OCI-LY3 (cell line): Measurements from ENCODE around the gene CADPS2.

Experiments
- EZH2phosphoT487 ChIP-seq: fragments of 200-600 bp; shearing (Covaris generic); IDR thresholded peaks from 2 replicates; pipeline ENCODE4 v1.6.1; 2018; ENCODE audit warnings: antibody characterized with exemption, mixed run types, low read depth
- TF ChIP-seq, protein P1 (sequence below): fragments of 200-600, 300-600 bp; sonication (generic); IDR thresholded peaks from 2 replicates; pipeline ENCODE4 v1.5.1; 2014; ENCODE audit warnings: antibody characterized with exemption, low read length, low read depth

GRCh38 chr7:122887198-122887597 lies 938 bp upstream of the CADPS2 start:
- TF ChIP-seq, protein P1, sequence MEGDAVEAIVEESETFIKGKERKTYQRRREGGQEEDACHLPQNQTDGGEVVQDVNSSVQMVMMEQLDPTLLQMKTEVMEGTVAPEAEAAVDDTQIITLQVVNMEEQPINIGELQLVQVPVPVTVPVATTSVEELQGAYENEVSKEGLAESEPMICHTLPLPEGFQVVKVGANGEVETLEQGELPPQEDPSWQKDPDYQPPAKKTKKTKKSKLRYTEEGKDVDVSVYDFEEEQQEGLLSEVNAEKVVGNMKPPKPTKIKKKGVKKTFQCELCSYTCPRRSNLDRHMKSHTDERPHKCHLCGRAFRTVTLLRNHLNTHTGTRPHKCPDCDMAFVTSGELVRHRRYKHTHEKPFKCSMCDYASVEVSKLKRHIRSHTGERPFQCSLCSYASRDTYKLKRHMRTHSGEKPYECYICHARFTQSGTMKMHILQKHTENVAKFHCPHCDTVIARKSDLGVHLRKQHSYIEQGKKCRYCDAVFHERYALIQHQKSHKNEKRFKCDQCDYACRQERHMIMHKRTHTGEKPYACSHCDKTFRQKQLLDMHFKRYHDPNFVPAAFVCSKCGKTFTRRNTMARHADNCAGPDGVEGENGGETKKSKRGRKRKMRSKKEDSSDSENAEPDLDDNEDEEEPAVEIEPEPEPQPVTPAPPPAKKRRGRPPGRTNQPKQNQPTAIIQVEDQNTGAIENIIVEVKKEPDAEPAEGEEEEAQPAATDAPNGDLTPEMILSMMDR = no peak
- TF ChIP-seq EZH2phosphoT487 = no peak
